Progenitor cell of endocrine pancreas (in vitro differentiated cells): ENCODE results near the gene PHF3. TPM values are rescaled to one million over a fixed set of nuclear protein-coding genes. Genes with fewer than 3 reads are reported as not detected.

Source experiments
- DNase-seq: peaks from one replicate; pipeline ENCODE4 v3.0.0; 2021; ENCODE audit warnings: low spot score; ENCODE audit not compliant: unreplicated experiment
- H3K27ac Mint-ChIP-seq: 2 replicates; pipeline ENCODE4 v1.8.0; 2021; ENCODE audit warnings: mild to moderate bottlenecking, moderate library complexity, mixed read lengths
- H3K27me3 Mint-ChIP-seq: 2 replicates; pipeline ENCODE4 v1.8.0; 2021; ENCODE audit warnings: mixed read lengths
- H3K36me3 Mint-ChIP-seq: 2 replicates; pipeline ENCODE4 v1.8.0; 2022; ENCODE audit warnings: mixed read lengths; ENCODE audit not compliant: insufficient read depth
- H3K4me1 Mint-ChIP-seq: 2 replicates; pipeline ENCODE4 v1.8.0; 2021; ENCODE audit warnings: low read depth, mixed read lengths
- H3K4me3 Mint-ChIP-seq: 2 replicates; pipeline ENCODE4 v1.8.0; 2021; ENCODE audit warnings: low read depth, mild to moderate bottlenecking, moderate library complexity, mixed read lengths
- H3K9me3 Mint-ChIP-seq: 2 replicates; pipeline ENCODE4 v1.8.0; 2021; ENCODE audit warnings: low read depth, mixed read lengths
- CTCF ChIP-seq: fragments of 200-600 bp; sonication (generic); IDR thresholded peaks from one replicate; pipeline ENCODE4 v1.5.0; 2021; ENCODE audit warnings: antibody characterized with exemption, mild to moderate bottlenecking; ENCODE audit not compliant: unreplicated experiment
- long read RNA-seq: library from polyadenylated mRNA; unstranded; transcript quantifications from one replicate; pipeline ENCODE4 v2.0.0, GENCODE V29; 2020
- total RNA-seq: library from RNA; stranded (reverse); gene quantifications from 2 replicates; pipeline ENCODE4 v1.2.1, GENCODE V29; 2021

The PHF3 gene
- total RNA-seq: 61.6 and 64.1 TPM in 2 replicates
- long read RNA-seq, full-length matches to known transcripts: 7 of 299 reads
- long read RNA-seq, partial matches to known transcripts: 262 of 299 reads
- long read RNA-seq, other reads (novel, unspliced or antisense): 30 of 299 reads

GRCh38 chr6:63635588-63636517 is at the start of gene PHF3:
TSS of gene PHF3 (plus strand) at chr6:63635802. CDS start at chr6:63646552, 10,750 bp downstream.
- peak within 1 kb of the TSS; percentile 100 for H3K27ac Mint-ChIP-seq
- peak; percentile 22 for TF ChIP-seq CTCF
- no peaks in the 10 kb centered on the region for H3K27me3 Mint-ChIP-seq
- H3K36me3 Mint-ChIP-seq: no peaks in the 10 kb centered on the region
- H3K9me3 Mint-ChIP-seq: no peaks in the 10 kb centered on the region
- H3K4me3 Mint-ChIP-seq: peak within 1 kb of the TSS; percentile 96
- H3K4me1 Mint-ChIP-seq: peaks cover 33% of the 10 kb centered on the region
- DNase-seq: peak; percentile 85

- peaks cover 2% of the 10 kb centered on the region for H3K4me1 Mint-ChIP-seq
- H3K27me3 Mint-ChIP-seq: no peaks in the 10 kb centered on the region
- H3K27ac Mint-ChIP-seq: no peak overlapping the region
- DNase-seq: no peak
- H3K9me3 Mint-ChIP-seq: no peaks in the 10 kb centered on the region
- no peaks in the 10 kb centered on the region for H3K36me3 Mint-ChIP-seq
- no peak overlapping the region for H3K4me3 Mint-ChIP-seq
- no peak for TF ChIP-seq CTCF
These were observed 45.6 kb upstream of the PHF3 start for GRCh38 chr6:63589952-63590411.

GRCh38 chr6:63592886-63593285 is 42.7 kb upstream of the PHF3 start:
- H3K9me3 Mint-ChIP-seq: no peaks in the 10 kb centered on the region
- no peaks in the 10 kb centered on the region for H3K27me3 Mint-ChIP-seq
- no peak overlapping the region for H3K4me3 Mint-ChIP-seq
- TF ChIP-seq CTCF: no peak
- H3K4me1 Mint-ChIP-seq: peaks cover 2% of the 10 kb centered on the region
- DNase-seq: no peak
- no peaks in the 10 kb centered on the region for H3K36me3 Mint-ChIP-seq
- H3K27ac Mint-ChIP-seq: no peak overlapping the region

- Mint-ChIP-seq H3K4me1 (peaks cover 10% of the 10 kb centered on the region), H3K27me3 (no peaks in the 10 kb centered on the region), H3K36me3 (no peaks in the 10 kb centered on the region), H3K4me3 (peak overlapping the region; percentile 92), H3K9me3 (no peaks in the 10 kb centered on the region), H3K27ac (peak overlapping the region; percentile 98)
- no peak for TF ChIP-seq CTCF
- DNase-seq: no peak
These were observed 38.2 kb upstream of the PHF3 start for GRCh38 chr6:63597141-63598048.
